Activated naive CD4-positive, alpha-beta T cell treated with anti-CD3 and anti-CD28 coated beads, Interleukin-2, amount 50 U/mL, for 24 hours (primary cell): ENCODE data around the gene DCUN1D5.
A peak's percentile ranks its signal among the peaks of the same experiment; 100 is the strongest.
"Not testable (repeated sequence)": the region's sequence is repeated elsewhere in the genome, so short reads cannot be mapped to it uniquely, and the experiment has no call there.

Source experiments
- H3K27ac Mint-ChIP-seq: one replicate; pipeline ENCODE4 v1.8.0; 2021; ENCODE audit warnings: mild to moderate bottlenecking, mixed read lengths
- H3K27me3 Mint-ChIP-seq: one replicate; pipeline ENCODE4 v1.8.0; 2021; ENCODE audit warnings: mixed read lengths
- H3K36me3 Mint-ChIP-seq: one replicate; pipeline ENCODE4 v1.8.0; 2021; ENCODE audit warnings: mixed read lengths
- H3K4me1 Mint-ChIP-seq: one replicate; pipeline ENCODE4 v1.8.0; 2021; ENCODE audit warnings: mixed read lengths
- H3K4me3 Mint-ChIP-seq: one replicate; pipeline ENCODE4 v1.8.0; 2021; ENCODE audit warnings: mild to moderate bottlenecking, mixed read lengths
- H3K9me3 Mint-ChIP-seq: one replicate; pipeline ENCODE4 v1.8.0; 2021; ENCODE audit warnings: mixed read lengths

DCUN1D5 gene

DNA sequence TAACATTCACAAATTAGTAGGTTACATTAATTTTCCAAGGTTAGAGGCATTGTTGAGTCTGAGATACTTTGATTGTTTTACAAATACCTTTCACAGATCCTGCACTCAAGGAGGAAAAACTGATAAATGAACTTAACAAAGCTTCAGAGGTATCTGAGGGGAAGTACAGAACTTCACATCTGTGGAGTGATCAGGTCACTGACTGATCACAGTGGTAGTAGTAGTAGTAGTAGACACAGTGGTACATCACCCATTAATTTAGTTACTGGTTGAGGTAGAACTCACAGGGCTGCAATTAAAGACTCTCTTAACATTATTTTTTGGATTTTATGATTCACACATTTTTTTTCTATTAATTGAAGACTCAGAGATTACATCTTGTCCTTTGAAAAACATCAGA lies 56.7 kb downstream of the DCUN1D5 start:
- Mint-ChIP-seq H3K4me3 (no peak overlapping the region), H3K27ac (peak overlapping the region; percentile 17), H3K36me3 (no peaks in the 10 kb centered on the region), H3K9me3 (no peaks in the 10 kb centered on the region), H3K4me1 (peaks cover 18% of the 10 kb centered on the region), H3K27me3 (no peaks in the 10 kb centered on the region)

DNA sequence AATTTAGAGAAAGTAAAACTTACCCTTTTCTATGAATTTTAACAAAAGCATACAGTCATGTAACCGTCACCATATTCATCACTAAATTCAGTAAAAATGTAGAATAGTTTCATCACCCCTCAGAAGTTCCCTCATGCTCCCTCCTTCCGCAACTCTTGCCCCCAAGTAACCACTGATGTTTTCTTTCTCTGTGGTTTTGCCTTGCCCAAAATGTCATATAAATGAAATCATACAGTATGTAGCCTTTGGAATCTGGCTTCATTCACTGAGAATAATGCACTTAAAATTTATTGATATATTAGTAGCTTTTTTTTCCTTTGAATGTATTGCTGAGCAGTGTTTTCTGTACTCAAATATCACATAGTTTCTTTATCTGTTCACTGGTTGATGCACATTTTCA lies 60.1 kb downstream of the DCUN1D5 start:
- Mint-ChIP-seq H3K27ac (no peak overlapping the region), H3K4me3 (no peak overlapping the region), H3K9me3 (no peaks in the 10 kb centered on the region), H3K4me1 (peaks cover 25% of the 10 kb centered on the region), H3K36me3 (no peaks in the 10 kb centered on the region), H3K27me3 (peaks cover 4% of the 10 kb centered on the region)

GRCh38 chr11:103029401-103029800 lies 62.6 kb downstream of the DCUN1D5 start:
- Mint-ChIP-seq H3K4me1 (peaks cover 8% of the 10 kb centered on the region), H3K9me3 (no peaks in the 10 kb centered on the region), H3K36me3 (no peaks in the 10 kb centered on the region)

DNA sequence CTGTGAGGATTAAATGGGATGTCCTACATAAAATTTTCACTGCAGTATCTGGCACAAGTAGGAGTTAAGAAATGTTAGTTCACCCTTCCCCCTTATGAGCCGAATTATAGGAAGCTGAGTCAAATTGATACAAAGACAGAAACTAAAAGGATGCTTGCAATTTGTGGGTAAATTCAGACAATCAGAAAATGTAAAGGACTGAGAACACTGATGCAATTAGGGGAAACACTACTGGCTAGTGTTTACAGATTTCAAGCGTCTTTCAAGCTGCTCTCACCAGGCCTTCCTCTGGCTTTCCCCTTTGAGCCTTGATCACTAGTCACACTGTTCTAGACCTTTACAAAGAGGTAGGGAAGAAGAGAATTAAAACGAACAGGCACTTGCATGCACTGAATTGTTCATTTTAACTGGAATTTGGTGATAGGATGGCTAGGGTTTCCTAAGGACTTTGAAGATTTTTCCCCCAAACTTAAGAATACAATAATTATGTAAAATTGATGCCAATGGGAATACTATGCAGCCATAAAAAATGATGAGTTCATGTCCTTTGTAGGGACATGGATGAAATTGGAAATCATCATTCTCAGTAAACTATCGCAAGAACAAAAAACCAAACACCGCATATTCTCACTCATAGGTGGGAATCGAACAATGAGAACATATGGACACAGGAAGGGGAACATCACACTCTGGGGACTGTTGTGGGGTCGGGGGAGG lies 63.5 kb downstream of the DCUN1D5 start:
- not testable (repeated sequence) for H3K4me3 Mint-ChIP-seq, H3K4me1 Mint-ChIP-seq, H3K9me3 Mint-ChIP-seq, H3K36me3 Mint-ChIP-seq, H3K27me3 Mint-ChIP-seq
- peak overlapping the region; percentile 3 for H3K27ac Mint-ChIP-seq

More at GRCh38 chr11:103029401-103029800, 62.6 kb downstream of the DCUN1D5 start:
- Mint-ChIP-seq H3K4me3 (no peak overlapping the region), H3K27me3 (peaks cover 4% of the 10 kb centered on the region), H3K27ac (no peak overlapping the region)

DNA sequence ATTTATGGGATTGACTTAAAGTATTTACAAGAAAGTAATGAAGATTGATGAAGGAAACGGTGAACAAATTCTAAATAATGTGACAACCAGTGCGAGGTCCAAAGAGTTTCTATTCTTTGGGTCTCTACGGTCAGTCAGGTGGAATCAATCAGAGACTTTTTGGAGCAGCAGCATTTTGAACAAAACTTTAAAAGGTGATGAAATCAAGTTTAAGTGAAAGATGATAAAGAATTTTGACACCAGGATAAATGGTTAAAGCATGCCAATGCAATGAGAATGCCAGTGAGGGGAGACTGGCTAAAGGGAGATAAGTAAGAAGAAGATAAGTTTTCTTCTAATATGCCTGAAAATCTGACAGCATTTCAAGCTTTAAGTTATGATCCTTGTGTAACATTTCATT lies 67.9 kb downstream of the DCUN1D5 start:
- Mint-ChIP-seq H3K9me3 (peaks cover 4% of the 10 kb centered on the region), H3K4me3 (no peak overlapping the region), H3K27me3 (peaks cover 9% of the 10 kb centered on the region), H3K27ac (no peak overlapping the region), H3K4me1 (peaks cover 8% of the 10 kb centered on the region), H3K36me3 (no peaks in the 10 kb centered on the region)

- no peaks in the 10 kb centered on the region for H3K9me3 Mint-ChIP-seq
- no peaks in the 10 kb centered on the region for H3K4me1 Mint-ChIP-seq
- no peaks in the 10 kb centered on the region for H3K36me3 Mint-ChIP-seq
- H3K27me3 Mint-ChIP-seq: peaks cover 8% of the 10 kb centered on the region
- H3K27ac Mint-ChIP-seq: no peak overlapping the region
- H3K4me3 Mint-ChIP-seq: no peak overlapping the region
Observed at GRCh38 chr11:103016031-103016430, 75.9 kb downstream of the DCUN1D5 start.

DNA sequence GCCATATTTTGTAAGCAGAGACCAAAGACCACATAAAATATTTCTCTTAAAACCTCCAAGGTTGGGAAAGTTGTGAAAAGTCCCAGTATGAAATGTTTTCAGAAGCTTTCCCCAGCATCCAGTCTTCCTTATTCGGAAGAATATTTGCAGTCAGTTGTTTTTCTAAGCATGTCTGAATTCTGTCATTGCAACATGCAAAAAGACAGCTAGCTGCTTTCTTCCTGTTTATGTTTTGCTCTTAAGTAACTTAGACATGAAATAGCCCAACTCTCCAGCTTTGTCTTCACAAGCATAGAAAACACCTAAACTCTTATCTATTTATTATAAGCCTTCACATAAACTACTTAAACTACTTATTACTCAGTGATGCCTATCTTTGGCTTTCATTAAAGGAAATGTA lies 78.5 kb downstream of the DCUN1D5 start:
- Mint-ChIP-seq H3K27ac (no peak overlapping the region), H3K4me3 (no peak overlapping the region), H3K9me3 (peaks cover 12% of the 10 kb centered on the region), H3K27me3 (peaks cover 4% of the 10 kb centered on the region), H3K4me1 (no peaks in the 10 kb centered on the region), H3K36me3 (no peaks in the 10 kb centered on the region)
